ENCODE data around the gene RAB6B. TPM values are rescaled to one million over a fixed set of nuclear protein-coding genes. Genes with fewer than 3 reads are reported as not detected.

The RAB6B gene
- total and polyA plus RNA-seq, 2 of the 8 experiments (the other 6 are each of a cell fraction or from before 2014, with no cell fraction given), result 7.9 to 15.6 TPM

GRCh38 chr3:133939463-133939835 is 43.8 kb upstream of the RAB6B start:
- Histone ChIP-seq H2BK20ac (ENCODE audit: low read length) (no peak overlapping the region), H3K23ac (ENCODE audit: insufficient read length) (no peak overlapping the region), H3K18ac (ENCODE audit: extremely low read depth, low read length) (no peak overlapping the region), H3K4me1 (replicated peaks in 1 of 4; ENCODE audit: control insufficient read depth in 3 of 4, insufficient read depth in 4 of 4, low read length in 3 of 4) (peaks cover 0 to 10% (median 3%) of the 10 kb centered on the region in 4 experiments; a peak in 5 of 7 replicates), H2BK12ac (ENCODE audit: low read depth, low read length) (no peak overlapping the region), H3K14ac (ENCODE audit: insufficient read length) (no peak overlapping the region), H3K9me3 (ENCODE audit: insufficient read depth in 2 of 2, low read depth in 1 of 2, low read length in 1 of 2) (no peaks in the 10 kb centered on the region), H4K8ac (ENCODE audit: extremely low read depth, insufficient read depth, low read length) (no peak overlapping the region), H3K27ac (ENCODE audit: low read depth, low read length) (no peak overlapping the region), H4K20me1 (replicated peaks in 1 of 2; ENCODE audit: control insufficient read depth in 1 of 2, insufficient read depth in 2 of 2, low read length in 2 of 2) (no peaks in the 10 kb centered on the region), H3K9ac (replicated peaks in 1 of 4; ENCODE audit: extremely low read depth in 1 of 4, low read depth in 3 of 4, low read length in 3 of 4) (no peak overlapping the region), H3K4me2 (ENCODE audit: insufficient read depth in 1 of 2, low read depth in 2 of 2, low read length in 2 of 2) (no peak overlapping the region), H2AFZ (ENCODE audit: low read length) (no peak overlapping the region), H2BK15ac (ENCODE audit: low read length) (no peak overlapping the region), H4K91ac (replicated peaks; ENCODE audit: insufficient read length, low read length) (no peak overlapping the region), H3K79me2 (ENCODE audit: control insufficient read depth in 1 of 2, insufficient read depth in 2 of 2, low read length in 2 of 2) (no peaks in the 10 kb centered on the region), H3K4me3 (ENCODE audit: extremely low read depth in 1 of 4, insufficient read depth in 2 of 4, low read depth in 3 of 4, low read length in 4 of 4) (no peak overlapping the region), H2AK5ac (ENCODE audit: low read depth, low read length) (no peak overlapping the region), H3K36me3 (ENCODE audit: control insufficient read depth in 2 of 4, insufficient read depth in 4 of 4, low read length in 3 of 4) (no peaks in the 10 kb centered on the region), H2BK5ac (ENCODE audit: low read depth, low read length) (no peak overlapping the region), H2BK120ac (replicated peaks; ENCODE audit: low read depth, low read length) (no peak overlapping the region), H4K5ac (ENCODE audit: insufficient read length, low read depth, low read length) (no peak overlapping the region), H3K27me3 (replicated peaks in 1 of 4; ENCODE audit: control insufficient read depth in 3 of 4, extremely low read depth in 1 of 4, insufficient read depth in 3 of 4, low read length in 3 of 4) (no peaks in the 10 kb centered on the region), H3K79me1 (ENCODE audit: low read depth, low read length) (no peaks in the 10 kb centered on the region), H3K4ac (replicated peaks; ENCODE audit: insufficient read length, low read depth, low read length) (no peak overlapping the region), H3K56ac (replicated peaks; ENCODE audit: insufficient read length, low read depth, low read length) (no peak overlapping the region), H3K23me2 (ENCODE audit: low read depth, low read length) (peaks cover 2% of the 10 kb centered on the region; the same call in 1 of the 2 replicates)
- ChIA-PET CTCF (ENCODE audit: partially characterized antibody) (interaction anchor here (0.6 to 4.5 kb wide), 9 partner anchors 8 to 273 kb away, joined by 3 to 20 read pairs (median 4); no protein-coding TSS in a partner anchor), POLR2A (ENCODE audit: partially characterized antibody) (no interaction called here)
- no peak for FAIRE-seq
- 86% methylated on average over 1 of the region's 1 CpG; no CpG with 5 or more reads in 1 of the 2 experiments for WGBS, 2 experiments (ENCODE audit: extremely low coverage in 1 of 2, insufficient coverage in 1 of 2, insufficient read length in 1 of 2, insufficient replicate concordance in 2 of 2, low coverage in 1 of 2, low lambda C conversion rate in 2 of 2, missing lambda C conversion rate in 1 of 2)
- DNase-seq (ENCODE audit: low read depth in 1 of 2, low spot score in 2 of 2), result peak in 1 of 2 experiments; percentile 34
- TF ChIP-seq CREB1 (IDR thresholded peaks at IDR 0.05) (no peak), PHF8 (conservative IDR thresholded peaks at IDR 0.05; ENCODE audit: low read depth, low read length) (no peak), HDAC6 (IDR thresholded peaks at IDR 0.05; ENCODE audit: low read depth, low read length) (no peak), MAFK (IDR thresholded peaks at IDR 0.05; ENCODE audit: low read depth, low read length) (no peak), SP4 (IDR thresholded peaks at IDR 0.05; ENCODE audit: low read length) (no peak), TBP (IDR thresholded peaks at IDR 0.05; ENCODE audit: low read depth, low read length) (no peak), SIRT6 (IDR thresholded peaks at IDR 0.05; ENCODE audit: low read length) (no peak), BACH1 (IDR thresholded peaks at IDR 0.05; ENCODE audit: low read length) (no peak), SIX5 (IDR thresholded peaks at IDR 0.05; ENCODE audit: low read depth, low read length) (no peak), RFX5 (IDR thresholded peaks at IDR 0.05; ENCODE audit: borderline replicate concordance, low read depth, low read length) (no peak), E2F6 (IDR thresholded peaks at IDR 0.05) (no peak), CEBPB (IDR thresholded peaks at IDR 0.05; ENCODE audit: low read depth, low read length) (no peak), ATF2 (IDR thresholded peaks at IDR 0.05; ENCODE audit: low read length) (no peak), SIN3A (conservative IDR thresholded peaks at IDR 0.05 in 1 of 2, IDR thresholded peaks at IDR 0.05 in 1 of 2; ENCODE audit: low read depth in 1 of 2, low read length in 2 of 2) (no peak)

All from H1 (cell line).